HG03558 (cell line): ENCODE results near the gene UTP14C.
A peak's percentile ranks its signal among the peaks of the same experiment; 100 is the strongest.
"Not testable (repeated sequence)": the region's sequence is repeated elsewhere in the genome, so short reads cannot be mapped to it uniquely, and the experiment has no call there.

ENCODE experiments used
- ATAC-seq: cut with Tn5 transposase; IDR thresholded peaks from one replicate; pipeline ENCODE4 v1.9.1; 2021; ENCODE audit warnings: moderate number of reproducible peaks; ENCODE audit not compliant: unreplicated experiment; ENCODE audit errors: extremely low read depth

UTP14C gene

GRCh38 chr13:52002361-52002760 is 22.1 kb upstream of the UTP14C start:
- no peak for ATAC-seq

- no peak for ATAC-seq
Measured at GRCh38 chr13:52003541-52003940, 20.9 kb upstream of the UTP14C start.

GRCh38 chr13:52004511-52005170 is 19.9 kb upstream of the UTP14C start:
- ATAC-seq, result no peak

GRCh38 chr13:52005841-52006522 is 18.5 kb upstream of the UTP14C start:
- ATAC-seq, result no peak

GRCh38 chr13:52006523-52007245 is 17.8 kb upstream of the UTP14C start:
- ATAC-seq, result no peak

GRCh38 chr13:52009946-52010345 is 14.5 kb upstream of the UTP14C start:
- no peak for ATAC-seq

GRCh38 chr13:52010890-52011631 is 13.4 kb upstream of the UTP14C start, which contains the start of gene ATP7B:
ATP7B (minus strand) TSS chr13:52011450; CDS start chr13:52011337, 113 bp downstream.
- ATAC-seq, result no peak

GRCh38 chr13:52011632-52012511 is 12.6 kb upstream of the UTP14C start, which contains the start of gene ALG11:
ALG11 (plus strand) TSS chr13:52012398; CDS start chr13:52012419, 21 bp downstream.
- peak; percentile 100 for ATAC-seq

GRCh38 chr13:52012512-52012836 is 12.0 kb upstream of the UTP14C start:
- no peak for ATAC-seq

- ATAC-seq, result no peak
Measured at GRCh38 chr13:52016296-52016695, 8.2 kb upstream of the UTP14C start.

GRCh38 chr13:52020191-52020590 is 4.3 kb upstream of the UTP14C start:
- no peak for ATAC-seq

GRCh38 chr13:52022356-52022755 is 2.1 kb upstream of the UTP14C start:
- ATAC-seq, result no peak

- no peak for ATAC-seq
Measured at GRCh38 chr13:52025475-52026245, 1.2 kb downstream of the UTP14C start.

GRCh38 chr13:52026246-52026626 is 1.7 kb downstream of the UTP14C start:
- ATAC-seq, result no peak

GRCh38 chr13:52027832-52028231 is 3.3 kb downstream of the UTP14C start:
- ATAC-seq, result no peak

GRCh38 chr13:52029569-52029968 is 5.1 kb downstream of the UTP14C start:
- ATAC-seq, result no peak

GRCh38 chr13:52030401-52030800 is 5.9 kb downstream of the UTP14C start:
- not testable (repeated sequence) for ATAC-seq

- no peak for ATAC-seq
Measured at GRCh38 chr13:52033039-52033438, 8.5 kb downstream of the UTP14C start.
